ENCODE data around the gene ACVR2A. TPM values are rescaled to one million over a fixed set of nuclear protein-coding genes. Genes with fewer than 3 reads are reported as not detected.

ACVR2A gene
- total and polyA plus RNA-seq, 2 of the 4 experiments (the other 2 are of a cell fraction): 1.8 to 6.8 TPM

- H4K5ac ChIP-seq (ENCODE audit: low read depth, low read length): no peak overlapping the region
- 100% methylated on average over 1 of the region's 2 CpGs; no CpG with 5 or more reads in 1 of the 2 experiments for WGBS, 2 experiments (ENCODE audit: extremely low coverage in 2 of 2, insufficient read length in 1 of 2)
- no peak overlapping the region for H3K14ac ChIP-seq (replicated peaks; ENCODE audit: low read depth, low read length)
- no peaks in the 10 kb centered on the region for H3K27me3 ChIP-seq (ENCODE audit: control insufficient read depth, insufficient read depth, low read length)
- H3K9me1 ChIP-seq (ENCODE audit: insufficient read depth, low read length): no peaks in the 10 kb centered on the region; the same call in 1 of the 2 replicates
- H3K4me3 ChIP-seq (ENCODE audit: insufficient read depth, low read depth, low read length): no peak overlapping the region
- no peak overlapping the region for H3K4ac ChIP-seq (ENCODE audit: low read depth, low read length)
- POLR2A ChIA-PET (ENCODE audit: unreplicated experiment): no interaction called here
- no peak overlapping the region for H2BK5ac ChIP-seq (ENCODE audit: low read depth, low read length, poor library complexity, severe bottlenecking)
- H3K18ac ChIP-seq (ENCODE audit: low read depth, low read length): no peak overlapping the region
- H4K8ac ChIP-seq (ENCODE audit: low read depth in 2 of 2, low read length in 2 of 2): no peak overlapping the region
- BruUV-seq (replicated peaks): no TSS peak
- DNase-seq (no peak), ATAC-seq (ENCODE audit: low read depth) (no peak)
- peaks cover 3% of the 10 kb centered on the region; the same call in 1 of the 2 replicates for H4K20me1 ChIP-seq (ENCODE audit: insufficient read depth, low read length)
- H3K36me3 ChIP-seq (ENCODE audit: control insufficient read depth, insufficient read depth, low read length): no peaks in the 10 kb centered on the region
- H2BK15ac ChIP-seq (ENCODE audit: low read depth, low read length): no peak overlapping the region
- no peak overlapping the region for H3K56ac ChIP-seq (ENCODE audit: extremely low read depth, insufficient read depth, low read length)
- CTCF ChIA-PET: no interaction called here
- H3K23ac ChIP-seq (ENCODE audit: low read depth, low read length): no peak overlapping the region
- intact Hi-C loops (cut with micrococcal nuclease): no loop called here
- H3K79me1 ChIP-seq (ENCODE audit: low read depth in 1 of 2, low read length in 2 of 2): peaks cover 13 to 26% of the 10 kb centered on the region in 2 experiments
- H4K91ac ChIP-seq (ENCODE audit: insufficient read depth, low read depth, low read length): no peak overlapping the region
- H2AFZ ChIP-seq (replicated peaks; ENCODE audit: low read length, poor library complexity): no peak overlapping the region
- H3K9ac ChIP-seq (ENCODE audit: low read depth, low read length): no peak overlapping the region
- TF ChIP-seq RCOR1 (IDR thresholded peaks at IDR 0.05; ENCODE audit: insufficient replicate concordance, low read length) (no peak), MAFK (IDR thresholded peaks at IDR 0.05; ENCODE audit: low read depth, low read length) (no peak), BHLHE40 (IDR thresholded peaks at IDR 0.05; ENCODE audit: low read depth, low read length) (no peak), SMC3 (IDR thresholded peaks at IDR 0.05; ENCODE audit: low read depth, low read length) (no peak), RAD21 (IDR thresholded peaks at IDR 0.05; ENCODE audit: low read length) (no peak), ELK1 (IDR thresholded peaks at IDR 0.05; ENCODE audit: borderline replicate concordance, low read depth, low read length) (no peak), NFE2L2 (IDR thresholded peaks at IDR 0.05; ENCODE audit: low read depth, low read length) (no peak), POLR2A (IDR thresholded peaks at IDR 0.05; ENCODE audit: low read depth, low read length) (no peak), CHD1 (IDR thresholded peaks at IDR 0.05; ENCODE audit: low read depth, low read length) (no peak), FOS (IDR thresholded peaks at IDR 0.05; ENCODE audit: low read depth, low read length) (no peak), MAZ (IDR thresholded peaks at IDR 0.05; ENCODE audit: borderline replicate concordance, low read depth, low read length) (no peak), CEBPB (IDR thresholded peaks at IDR 0.05; ENCODE audit: low read depth, low read length) (no peak), CTCF (conservative IDR thresholded peaks at IDR 0.05; ENCODE audit: low read depth, low read length) (no peak), USF2 (IDR thresholded peaks at IDR 0.05; ENCODE audit: low read depth, low read length) (no peak), MXI1 (IDR thresholded peaks at IDR 0.05; ENCODE audit: borderline replicate concordance, low read depth, low read length) (no peak), RFX5 (IDR thresholded peaks at IDR 0.05; ENCODE audit: low read depth, low read length) (no peak)
- peaks cover 2% of the 10 kb centered on the region; the same call in 1 of the 2 replicates for H3K4me1 ChIP-seq (ENCODE audit: control insufficient read depth, insufficient read depth, low read length)
- no peaks in the 10 kb centered on the region for H3K9me3 ChIP-seq (ENCODE audit: control insufficient read depth, insufficient read depth, low read length)
- H3K27ac ChIP-seq (ENCODE audit: insufficient read depth, low read length): no peak overlapping the region
- no peak overlapping the region for H2AK9ac ChIP-seq (replicated peaks; ENCODE audit: low read depth, low read length, poor library complexity)
- H2BK120ac ChIP-seq (ENCODE audit: low read depth, low read length): no peak overlapping the region
- dilution Hi-C loops (cut with HindIII; ENCODE audit: low sequenced_read_pairs, unreplicated experiment): no loop called here
- no peak overlapping the region for H2AK5ac ChIP-seq (ENCODE audit: low read depth, low read length)
- H2BK20ac ChIP-seq (ENCODE audit: low read depth, low read length): no peak overlapping the region
- in situ Hi-C loops (cut with MboI; ENCODE audit: low sequenced_read_pairs): no loop called here
- no peak overlapping the region for H3K4me2 ChIP-seq (ENCODE audit: low read depth, low read length)
Measured at GRCh38 chr2:147869934-147870333, 25.1 kb downstream of the ACVR2A start.
